GM18951 (cell line): ENCODE measurements around the gene STK25.

Experiments used
- POLR2A ChIP-seq: IDR thresholded peaks from 4 replicates; pipeline ENCODE4 v1.6.1; 2011; ENCODE audit warnings: mild to moderate bottlenecking; ENCODE audit not compliant: insufficient read length, insufficient read depth; ENCODE audit errors: extremely low read depth
- in situ Hi-C: fragments of 300-500 bp; cut with MboI; formaldehyde crosslinking; loops from one replicate; pipeline ENCODE4 v1.12.0; 2022; ENCODE audit warnings: low sequenced_read_pairs, mixed read lengths, inconsistent platforms; ENCODE audit not compliant: unreplicated experiment

The STK25 gene

GRCh38 chr2:241546771-241547498 is 38.6 kb upstream of the STK25 start:
- in situ Hi-C loops: no loop called here
- TF ChIP-seq POLR2A: no peak

- in situ Hi-C loops: no loop called here
- no peak for TF ChIP-seq POLR2A
Observed at GRCh38 chr2:241545523-241546473, 37.4 kb upstream of the STK25 start.

GRCh38 chr2:241545106-241545505 is 36.7 kb upstream of the STK25 start:
- in situ Hi-C loops: no loop called here
- TF ChIP-seq POLR2A: no peak

GRCh38 chr2:241542278-241542605 is 33.9 kb upstream of the STK25 start:
- TF ChIP-seq POLR2A: no peak
- in situ Hi-C loops: no loop called here

GRCh38 chr2:241541564-241542277 is 33.3 kb upstream of the STK25 start:
- in situ Hi-C loops: no loop called here
- TF ChIP-seq POLR2A: no peak

- TF ChIP-seq POLR2A: no peak
- in situ Hi-C loops: no loop called here
Observed at GRCh38 chr2:241540771-241541561, 32.6 kb upstream of the STK25 start.

- in situ Hi-C loops: no loop called here
- no peak for TF ChIP-seq POLR2A
Observed at GRCh38 chr2:241540401-241540770, 32.0 kb upstream of the STK25 start.

GRCh38 chr2:241539616-241540374 is 31.4 kb upstream of the STK25 start:
- in situ Hi-C loops: no loop called here
- TF ChIP-seq POLR2A: no peak

- TF ChIP-seq POLR2A: no peak
- in situ Hi-C loops: no loop called here
Observed at GRCh38 chr2:241538838-241539615, 30.6 kb upstream of the STK25 start.

GRCh38 chr2:241535871-241536655 is 27.7 kb upstream of the STK25 start:
- no peak for TF ChIP-seq POLR2A
- in situ Hi-C loops: no loop called here

GRCh38 chr2:241534701-241535375 is 26.5 kb upstream of the STK25 start:
- in situ Hi-C loops: no loop called here
- no peak for TF ChIP-seq POLR2A
